ENCODE data around the gene PCDHGB2.
"Not testable (repeated sequence)": the region's sequence is repeated elsewhere in the genome, so short reads cannot be mapped to it uniquely, and the experiment has no call there.

Gene PCDHGB2

GRCh38 chr5:141387557-141388311 lies 27.9 kb downstream of the PCDHGB2 start, which contains the start of gene PCDHGB4:
Gene PCDHGB4 (plus strand): TSS chr5:141387698. CDS start chr5:141387885, 187 bp downstream.
- Histone ChIP-seq H3K9me3 (ENCODE audit: control insufficient read depth, insufficient read depth, low read length) (peaks cover 17% of the 10 kb centered on the region), H3K9ac (ENCODE audit: low read depth, low read length) (peak within 1 kb of the TSS; percentile 64; the same call in 1 of the 2 replicates)
- not testable (repeated sequence) for H3K4me1 ChIP-seq (ENCODE audit: insufficient read depth, low read length); H3K36me3 ChIP-seq (ENCODE audit: insufficient read depth, low read length)

GRCh38 chr5:141388661-141389060 lies 28.9 kb downstream of the PCDHGB2 start:
- peaks cover 26% of the 10 kb centered on the region for H3K9me3 ChIP-seq (ENCODE audit: control insufficient read depth, insufficient read depth, low read length)
- no peak overlapping the region for H3K9ac ChIP-seq (ENCODE audit: low read depth, low read length)
- H3K36me3 ChIP-seq (ENCODE audit: insufficient read depth, low read length), result peaks cover 3% of the 10 kb centered on the region
- H3K4me1 ChIP-seq (ENCODE audit: insufficient read depth, low read length), result no peaks in the 10 kb centered on the region

DNA sequence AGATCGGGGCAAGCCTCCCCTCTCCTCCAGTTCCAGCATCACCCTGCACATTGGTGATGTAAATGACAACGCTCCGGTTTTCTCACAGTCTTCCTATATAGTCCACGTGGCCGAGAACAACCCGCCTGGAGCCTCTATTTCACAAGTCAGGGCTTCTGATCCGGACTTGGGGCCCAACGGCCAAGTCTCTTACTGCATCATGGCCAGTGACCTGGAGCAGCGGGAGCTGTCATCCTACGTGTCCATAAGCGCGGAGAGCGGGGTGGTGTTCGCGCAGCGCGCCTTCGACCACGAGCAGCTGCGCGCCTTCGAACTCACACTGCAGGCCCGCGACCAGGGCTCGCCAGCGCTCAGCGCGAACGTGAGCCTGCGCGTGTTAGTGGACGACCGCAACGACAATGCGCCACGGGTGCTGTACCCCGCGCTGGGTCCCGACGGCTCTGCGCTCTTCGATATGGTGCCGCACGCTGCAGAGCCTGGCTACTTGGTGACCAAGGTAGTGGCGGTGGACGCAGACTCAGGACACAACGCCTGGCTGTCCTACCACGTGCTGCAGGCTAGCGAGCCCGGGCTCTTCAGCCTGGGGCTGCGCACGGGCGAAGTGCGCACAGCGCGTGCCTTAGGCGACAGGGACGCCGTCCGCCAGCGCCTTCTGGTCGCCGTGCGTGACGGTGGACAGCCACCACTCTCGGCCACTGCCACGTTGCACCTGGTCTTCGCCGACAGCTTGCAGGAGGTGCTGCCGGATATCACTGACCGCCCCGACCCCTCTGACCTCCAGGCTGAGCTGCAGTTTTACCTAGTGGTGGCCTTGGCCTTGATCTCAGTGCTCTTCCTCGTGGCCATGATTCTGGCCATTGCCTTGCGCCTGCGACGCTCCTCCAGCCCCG lies 29.6 kb downstream of the PCDHGB2 start:
- Histone ChIP-seq H3K9ac (ENCODE audit: low read depth, low read length) (no peak overlapping the region), H3K9me3 (ENCODE audit: control insufficient read depth, insufficient read depth, low read length) (peaks cover 32% of the 10 kb centered on the region), H3K36me3 (ENCODE audit: insufficient read depth, low read length) (peaks cover 7% of the 10 kb centered on the region), H3K4me1 (ENCODE audit: insufficient read depth, low read length) (no peaks in the 10 kb centered on the region)

GRCh38 chr5:141392429-141393198 lies 32.8 kb downstream of the PCDHGB2 start, which contains the start of gene PCDHGA8:
Gene PCDHGA8 (plus strand): TSS chr5:141392633. CDS start chr5:141392814, 181 bp downstream.
- Histone ChIP-seq H3K9ac (ENCODE audit: low read depth, low read length) (no peak within 1 kb of the TSS), H3K4me1 (ENCODE audit: insufficient read depth, low read length) (no peaks in the 10 kb centered on the region), H3K36me3 (ENCODE audit: insufficient read depth, low read length) (peaks cover 7% of the 10 kb centered on the region), H3K9me3 (ENCODE audit: control insufficient read depth, insufficient read depth, low read length) (peaks cover 41% of the 10 kb centered on the region)

DNA sequence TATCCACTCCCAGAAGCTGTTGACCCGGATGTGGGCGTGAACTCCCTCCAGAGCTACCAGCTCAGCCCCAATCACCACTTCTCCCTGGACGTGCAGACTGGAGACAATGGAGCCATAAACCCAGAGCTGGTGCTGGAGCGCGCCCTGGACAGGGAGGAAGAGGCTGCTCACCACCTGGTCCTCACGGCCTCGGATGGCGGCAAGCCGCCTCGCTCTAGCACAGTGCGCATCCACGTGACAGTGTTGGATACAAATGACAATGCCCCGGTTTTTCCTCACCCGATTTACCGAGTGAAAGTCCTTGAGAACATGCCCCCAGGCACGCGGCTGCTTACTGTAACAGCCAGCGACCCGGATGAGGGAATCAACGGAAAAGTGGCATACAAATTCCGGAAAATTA lies 33.5 kb downstream of the PCDHGB2 start:
- H3K4me1 ChIP-seq (ENCODE audit: insufficient read depth, low read length), result no peaks in the 10 kb centered on the region
- H3K9ac ChIP-seq (ENCODE audit: low read depth, low read length), result no peak overlapping the region
- peaks cover 7% of the 10 kb centered on the region for H3K36me3 ChIP-seq (ENCODE audit: insufficient read depth, low read length)
- H3K9me3 ChIP-seq (ENCODE audit: control insufficient read depth, insufficient read depth, low read length), result peaks cover 41% of the 10 kb centered on the region

DNA sequence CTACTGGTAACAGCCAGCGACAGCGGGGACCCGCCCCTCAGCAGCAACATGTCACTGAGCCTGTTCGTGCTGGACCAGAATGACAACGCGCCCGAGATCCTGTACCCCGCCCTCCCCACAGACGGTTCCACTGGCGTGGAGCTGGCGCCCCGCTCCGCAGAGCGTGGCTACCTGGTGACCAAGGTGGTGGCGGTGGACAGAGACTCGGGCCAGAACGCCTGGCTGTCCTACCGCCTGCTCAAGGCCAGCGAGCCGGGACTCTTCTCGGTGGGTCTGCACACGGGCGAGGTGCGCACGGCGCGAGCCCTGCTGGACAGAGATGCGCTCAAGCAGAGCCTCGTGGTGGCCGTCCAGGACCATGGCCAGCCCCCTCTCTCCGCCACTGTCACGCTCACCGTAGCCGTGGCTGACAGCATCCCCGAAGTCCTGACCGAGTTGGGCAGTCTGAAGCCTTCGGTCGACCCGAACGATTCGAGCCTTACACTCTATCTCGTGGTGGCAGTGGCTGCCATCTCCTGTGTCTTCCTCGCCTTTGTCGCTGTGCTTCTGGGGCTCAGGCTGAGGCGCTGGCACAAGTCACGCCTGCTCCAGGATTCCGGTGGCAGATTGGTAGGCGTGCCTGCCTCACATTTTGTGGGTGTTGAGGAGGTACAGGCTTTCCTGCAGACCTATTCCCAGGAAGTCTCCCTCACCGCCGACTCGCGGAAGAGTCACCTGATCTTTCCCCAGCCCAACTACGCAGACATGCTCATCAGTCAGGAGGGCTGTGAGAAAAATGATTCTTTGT lies 34.8 kb downstream of the PCDHGB2 start:
- H3K9me3 ChIP-seq (ENCODE audit: control insufficient read depth, insufficient read depth, low read length), result peaks cover 40% of the 10 kb centered on the region
- H3K36me3 ChIP-seq (ENCODE audit: insufficient read depth, low read length); H3K4me1 ChIP-seq (ENCODE audit: insufficient read depth, low read length); H3K9ac ChIP-seq (ENCODE audit: low read depth, low read length): not testable (repeated sequence)

DNA sequence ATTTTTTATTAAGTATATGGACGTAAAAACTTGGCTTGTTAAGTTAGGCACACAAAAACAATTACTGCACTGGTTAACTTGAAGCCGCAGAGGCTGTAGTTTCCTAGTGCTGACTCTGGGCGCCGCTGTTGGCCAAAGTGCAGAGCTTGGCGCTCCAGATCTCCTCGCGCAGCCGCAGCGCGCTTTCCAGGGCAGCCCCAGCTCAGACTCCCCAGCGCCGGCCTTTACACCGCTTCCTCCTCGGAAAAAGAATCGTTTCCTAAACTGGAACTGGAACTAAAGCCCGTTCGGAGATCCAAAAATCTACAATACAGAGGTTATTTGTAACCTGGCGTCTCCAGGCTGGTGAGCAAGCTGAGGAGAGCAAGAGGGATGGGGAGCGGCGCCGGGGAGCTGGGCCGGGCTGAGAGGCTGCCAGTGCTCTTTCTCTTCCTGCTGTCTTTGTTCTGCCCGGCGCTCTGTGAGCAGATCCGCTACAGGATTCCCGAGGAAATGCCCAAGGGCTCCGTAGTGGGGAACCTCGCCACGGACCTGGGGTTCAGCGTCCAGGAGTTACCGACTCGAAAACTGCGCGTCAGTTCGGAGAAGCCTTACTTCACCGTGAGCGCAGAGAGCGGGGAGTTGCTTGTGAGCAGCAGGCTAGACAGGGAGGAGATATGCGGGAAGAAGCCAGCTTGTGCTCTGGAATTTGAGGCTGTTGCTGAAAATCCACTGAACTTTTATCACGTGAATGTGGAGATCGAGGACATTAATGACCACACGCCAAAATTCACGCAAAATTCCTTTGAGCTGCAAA lies 38.2 kb downstream of the PCDHGB2 start, which contains the start of gene PCDHGB5:
PCDHGB5 (plus strand) TSS at position 192 of the 796 bp plus-strand sequence; CDS start at position 373, 181 bp downstream.
- peaks cover 27% of the 10 kb centered on the region for H3K9me3 ChIP-seq (ENCODE audit: control insufficient read depth, insufficient read depth, low read length)
- H3K4me1 ChIP-seq (ENCODE audit: insufficient read depth, low read length); H3K9ac ChIP-seq (ENCODE audit: low read depth, low read length); H3K36me3 ChIP-seq (ENCODE audit: insufficient read depth, low read length): not testable (repeated sequence)

GRCh38 chr5:141398608-141399007 lies 38.8 kb downstream of the PCDHGB2 start:
- Histone ChIP-seq H3K36me3 (ENCODE audit: insufficient read depth, low read length) (peaks cover 5% of the 10 kb centered on the region; the same call in 1 of the 2 replicates), H3K9ac (ENCODE audit: low read depth, low read length) (no peak overlapping the region), H3K4me1 (ENCODE audit: insufficient read depth, low read length) (no peaks in the 10 kb centered on the region), H3K9me3 (ENCODE audit: control insufficient read depth, insufficient read depth, low read length) (peaks cover 22% of the 10 kb centered on the region)

GRCh38 chr5:141399555-141400258 lies 39.9 kb downstream of the PCDHGB2 start:
- no peaks in the 10 kb centered on the region for H3K36me3 ChIP-seq (ENCODE audit: insufficient read depth, low read length)
- no peak overlapping the region for H3K9ac ChIP-seq (ENCODE audit: low read depth, low read length)
- peaks cover 15% of the 10 kb centered on the region for H3K9me3 ChIP-seq (ENCODE audit: control insufficient read depth, insufficient read depth, low read length)
- no peaks in the 10 kb centered on the region for H3K4me1 ChIP-seq (ENCODE audit: insufficient read depth, low read length)

DNA sequence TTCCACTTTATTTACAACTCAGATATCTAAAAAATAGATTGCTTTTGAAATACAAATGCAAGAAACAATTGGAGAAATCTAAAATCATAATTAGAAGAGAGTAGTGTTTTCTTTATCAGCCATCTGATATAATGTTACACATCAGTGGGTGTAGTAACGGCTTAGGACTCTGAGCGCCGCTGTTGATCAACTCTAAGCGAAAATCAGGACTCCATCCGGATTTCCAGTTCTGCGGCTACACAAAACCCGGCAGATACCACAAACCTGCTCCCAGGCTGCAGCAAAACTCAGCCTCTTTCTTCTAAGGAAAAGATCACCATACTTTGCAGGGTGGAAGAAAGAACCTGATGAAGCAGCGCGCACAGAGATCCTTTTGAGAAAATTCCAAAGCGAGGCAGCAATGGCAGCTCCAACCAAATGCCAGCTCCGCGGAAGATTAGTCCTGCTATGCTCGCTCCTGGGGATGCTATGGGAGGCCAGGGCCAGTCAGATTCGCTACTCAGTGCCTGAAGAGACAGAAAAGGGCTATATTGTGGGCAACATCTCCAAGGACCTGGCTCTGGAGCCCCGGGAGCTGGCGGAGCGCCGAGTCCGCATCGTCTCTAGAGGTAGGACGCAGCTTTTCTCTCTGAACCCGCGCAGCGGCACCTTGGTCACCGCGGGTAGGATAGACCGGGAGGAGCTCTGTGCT lies 42.9 kb downstream of the PCDHGB2 start, which contains the start of gene PCDHGA9:
PCDHGA9 (plus strand) TSS at position 226 of the 691 bp plus-strand sequence; CDS start at position 401, 175 bp downstream.
- peaks cover 6% of the 10 kb centered on the region for H3K9me3 ChIP-seq (ENCODE audit: control insufficient read depth, insufficient read depth, low read length)
- H3K9ac ChIP-seq (ENCODE audit: low read depth, low read length), result no peak within 1 kb of the TSS
- no peaks in the 10 kb centered on the region for H3K4me1 ChIP-seq (ENCODE audit: insufficient read depth, low read length)
- H3K36me3 ChIP-seq (ENCODE audit: insufficient read depth, low read length), result no peaks in the 10 kb centered on the region

- H3K9me3 ChIP-seq (ENCODE audit: control insufficient read depth, insufficient read depth, low read length), result peaks cover 6% of the 10 kb centered on the region
- H3K4me1 ChIP-seq (ENCODE audit: insufficient read depth, low read length), result no peaks in the 10 kb centered on the region
- H3K9ac ChIP-seq (ENCODE audit: low read depth, low read length), result no peak overlapping the region
- H3K36me3 ChIP-seq (ENCODE audit: insufficient read depth, low read length), result no peaks in the 10 kb centered on the region
Observed at GRCh38 chr5:141403387-141403786, 43.6 kb downstream of the PCDHGB2 start.
